HG02678 (cell line): ENCODE data around the gene REEP3.
"Not testable (repeated sequence)": the region's sequence is repeated elsewhere in the genome, so short reads cannot be mapped to it uniquely, and the experiment has no call there.

ENCODE experiments used
- ATAC-seq: cut with Tn5 transposase; IDR thresholded peaks from one replicate; pipeline ENCODE4 v1.9.1; 2021; ENCODE audit warnings: mild to moderate bottlenecking, moderate library complexity; ENCODE audit not compliant: unreplicated experiment

The REEP3 gene

DNA sequence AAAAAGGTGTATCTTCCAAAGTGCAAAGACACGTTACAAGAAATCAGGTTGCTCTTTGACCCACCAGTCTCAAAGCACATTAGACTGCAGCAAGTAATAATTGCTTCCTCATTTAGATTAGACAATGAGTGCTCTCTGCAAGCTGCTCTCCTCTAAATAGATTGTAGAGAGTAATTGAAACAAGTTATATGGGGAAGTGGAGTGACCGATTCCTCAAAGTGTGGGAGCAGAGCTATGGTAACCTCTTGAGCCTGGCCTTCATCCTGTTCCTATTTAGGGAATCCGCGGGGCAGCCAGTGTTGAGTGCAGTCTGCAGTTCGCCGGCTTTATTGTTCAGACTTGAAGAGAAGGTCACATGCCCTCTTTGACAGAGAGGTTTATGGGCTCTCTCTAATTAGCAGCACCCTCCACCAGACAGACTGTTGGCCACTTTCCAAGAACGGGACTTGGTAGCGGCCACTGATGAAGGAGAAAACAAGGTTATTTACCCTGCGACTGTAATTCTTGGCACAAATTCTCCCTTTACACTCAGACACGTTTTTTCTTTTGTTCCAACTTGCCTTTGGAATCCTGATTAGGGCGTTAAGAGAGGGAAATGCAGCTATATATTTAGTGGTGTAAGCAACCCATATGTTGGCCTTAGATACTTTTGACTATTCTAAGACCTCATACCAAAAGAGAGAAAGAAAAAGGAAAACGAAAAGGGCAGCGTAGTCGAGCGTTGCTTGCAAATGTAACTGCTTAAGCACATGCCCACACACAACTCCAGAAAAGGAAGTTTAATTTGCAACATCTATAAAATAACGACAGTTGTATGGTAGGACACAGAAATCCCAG lies 107.5 kb downstream of the REEP3 start:
- peak; percentile 31 for ATAC-seq

DNA sequence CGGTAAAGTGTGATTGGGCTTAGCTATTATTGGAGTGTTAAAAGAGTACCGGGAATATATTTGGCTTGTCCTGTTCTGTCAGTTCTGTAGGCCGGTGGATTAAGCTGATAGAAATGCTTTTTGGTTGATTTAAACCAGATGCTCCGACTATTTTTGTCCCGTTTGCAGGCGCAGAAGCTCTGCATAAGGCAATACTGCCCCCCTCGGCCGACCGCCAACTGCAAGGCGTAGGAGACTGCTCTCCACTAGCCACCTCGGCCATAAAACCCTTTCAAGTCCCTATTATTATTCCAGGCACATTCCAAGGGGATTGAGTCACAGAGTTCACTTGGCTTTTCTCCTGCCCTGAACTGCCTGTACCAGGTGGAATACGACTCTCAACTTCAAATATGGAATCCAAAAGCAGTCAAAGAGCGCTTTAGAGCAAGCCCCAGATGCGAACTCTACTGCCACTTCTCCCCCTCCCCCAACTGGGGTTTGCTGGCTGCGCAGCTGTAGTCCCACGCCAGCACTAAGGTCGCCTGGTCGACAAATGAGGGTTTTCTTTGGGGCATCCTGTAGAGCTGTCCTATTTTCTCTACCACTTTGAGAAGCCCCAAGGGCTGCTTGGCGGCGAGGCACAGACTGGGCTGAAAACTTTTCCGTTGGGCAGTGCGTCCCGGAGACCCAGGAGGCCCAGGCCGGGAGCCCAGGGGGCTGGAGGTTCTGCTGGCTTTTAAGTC lies 108.3 kb downstream of the REEP3 start:
- peak; percentile 51 for ATAC-seq

DNA sequence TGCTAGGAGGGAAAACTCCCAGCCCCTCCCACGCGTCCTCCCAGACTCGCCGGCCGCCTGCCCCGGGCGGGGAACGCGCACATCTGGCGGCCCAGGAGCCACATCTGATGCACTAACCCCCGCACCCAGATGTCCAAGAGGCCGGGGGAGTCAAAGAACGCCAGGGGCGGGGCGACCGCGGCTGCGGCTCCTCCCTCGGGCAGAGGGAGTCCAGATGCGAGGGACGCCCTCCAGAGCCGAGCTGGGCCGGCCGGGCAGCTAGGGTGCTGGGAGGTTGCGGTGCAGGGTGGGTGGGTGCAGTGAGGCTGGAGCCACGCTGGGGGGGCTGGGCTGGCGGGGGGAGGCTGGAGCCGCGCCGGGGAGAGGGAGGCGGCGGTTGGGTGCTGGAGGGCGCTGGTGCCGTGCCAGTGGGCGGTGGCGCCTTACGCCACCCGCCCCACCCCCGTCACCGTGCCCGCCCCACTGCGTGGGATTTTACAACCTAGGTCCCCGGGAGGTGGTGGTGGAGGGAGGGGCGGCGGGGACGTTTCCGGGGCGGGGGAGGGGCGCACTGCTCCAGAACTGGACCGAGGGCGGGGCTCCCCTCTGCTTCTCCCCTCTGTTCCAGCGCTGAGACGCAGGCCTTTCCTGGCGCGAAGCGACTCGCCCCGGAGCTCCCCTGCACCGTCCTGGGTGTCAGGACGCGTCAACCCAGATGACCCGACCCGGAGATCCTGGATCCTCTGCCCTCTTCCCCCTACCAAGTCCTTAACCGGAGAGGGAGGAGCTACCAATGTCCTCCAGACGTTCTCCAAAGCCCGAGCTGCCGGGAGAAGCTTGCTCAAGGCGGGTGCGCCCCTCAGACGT lies 109.1 kb downstream of the REEP3 start:
- ATAC-seq = peak; percentile 65

DNA sequence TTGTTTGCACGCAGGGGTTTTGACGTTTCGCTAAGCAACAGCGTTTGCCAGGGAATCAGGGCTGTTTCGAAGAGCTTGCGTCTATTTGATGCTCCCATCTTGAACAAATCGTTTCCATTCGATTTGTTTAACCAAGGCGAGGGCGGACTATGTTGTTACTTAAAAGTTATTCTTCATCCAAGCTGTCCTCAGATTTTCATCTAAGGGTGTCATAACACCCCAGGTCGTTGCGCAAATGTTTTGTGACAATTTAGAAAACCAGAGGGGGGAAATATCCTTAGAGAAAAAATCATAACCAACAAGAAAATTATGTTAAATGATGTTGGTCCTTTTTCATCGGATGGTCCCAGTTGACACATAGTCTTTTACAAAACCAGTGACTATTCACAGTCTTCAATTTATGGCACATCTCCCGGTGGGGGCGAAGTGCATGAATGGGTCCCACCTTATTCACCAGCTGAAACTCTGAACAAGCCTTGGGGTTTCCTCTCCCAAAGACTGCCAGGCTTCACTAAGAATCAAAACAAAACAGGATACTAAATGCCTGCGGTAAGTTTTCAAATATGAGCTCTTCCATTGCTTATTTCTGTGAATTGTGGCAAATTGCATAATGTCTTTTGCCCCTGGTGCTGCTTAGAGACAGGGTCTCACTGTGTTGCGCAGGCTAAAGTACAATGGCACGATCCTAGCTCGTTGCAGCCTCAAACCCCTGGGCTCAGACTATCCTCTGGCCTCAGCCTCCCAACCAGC lies 109.9 kb downstream of the REEP3 start:
- no peak for ATAC-seq

DNA sequence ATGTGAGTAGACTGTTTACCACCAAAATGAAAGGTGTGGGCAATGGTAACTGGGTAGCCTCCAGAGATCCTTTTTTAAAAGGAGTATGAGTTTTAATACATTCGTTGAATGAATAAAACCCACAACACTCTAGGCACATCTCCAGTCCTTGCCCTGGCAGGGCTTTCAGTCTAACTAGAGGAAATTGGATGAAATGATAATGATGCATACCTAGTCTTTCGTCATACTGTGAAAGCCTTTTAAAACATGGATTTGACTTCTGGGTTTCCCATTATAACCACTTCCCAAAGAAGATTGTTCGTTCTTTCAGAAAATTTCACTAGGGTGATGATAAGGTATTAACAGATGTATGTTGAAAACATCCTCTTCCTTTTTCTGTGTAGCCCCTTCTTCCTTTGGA lies 110.8 kb downstream of the REEP3 start:
- ATAC-seq = no peak

DNA sequence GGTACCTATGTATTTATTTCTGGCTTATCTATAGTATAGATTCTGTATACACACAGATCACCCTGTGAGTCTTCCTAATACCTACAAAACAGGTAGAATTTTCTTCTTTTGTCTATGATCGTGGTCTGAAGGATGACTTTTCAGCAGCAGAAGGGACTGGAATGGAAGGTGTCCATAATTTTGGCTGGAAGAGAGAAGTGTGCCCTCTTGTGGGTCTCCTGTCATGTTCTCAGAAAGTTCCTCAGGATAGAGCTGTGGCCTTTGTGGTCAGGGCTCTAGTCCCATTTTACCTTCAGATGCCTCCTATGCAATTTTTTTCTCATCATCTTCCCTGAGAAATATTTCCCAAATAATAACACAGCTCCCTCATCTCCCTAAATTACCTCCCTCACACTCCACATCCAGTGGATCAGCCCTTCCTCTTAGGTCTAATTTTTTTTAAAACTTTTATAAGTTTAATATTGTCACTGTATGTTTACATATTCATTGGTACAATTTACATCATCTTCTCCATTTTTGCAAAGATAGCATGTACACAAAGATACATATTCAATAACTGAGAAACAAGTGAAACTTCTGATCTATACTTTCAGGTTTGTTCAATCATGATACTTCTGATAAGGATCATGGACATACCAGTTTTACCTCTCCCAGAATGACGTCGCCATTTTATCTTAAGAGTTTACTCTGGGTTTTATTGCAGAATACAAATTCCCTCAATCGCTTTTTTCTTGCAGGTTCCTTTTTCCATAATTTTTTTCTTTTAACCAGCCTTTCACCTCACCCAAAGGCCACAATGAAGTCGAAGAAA lies 112.7 kb downstream of the REEP3 start:
- ATAC-seq = no peak

DNA sequence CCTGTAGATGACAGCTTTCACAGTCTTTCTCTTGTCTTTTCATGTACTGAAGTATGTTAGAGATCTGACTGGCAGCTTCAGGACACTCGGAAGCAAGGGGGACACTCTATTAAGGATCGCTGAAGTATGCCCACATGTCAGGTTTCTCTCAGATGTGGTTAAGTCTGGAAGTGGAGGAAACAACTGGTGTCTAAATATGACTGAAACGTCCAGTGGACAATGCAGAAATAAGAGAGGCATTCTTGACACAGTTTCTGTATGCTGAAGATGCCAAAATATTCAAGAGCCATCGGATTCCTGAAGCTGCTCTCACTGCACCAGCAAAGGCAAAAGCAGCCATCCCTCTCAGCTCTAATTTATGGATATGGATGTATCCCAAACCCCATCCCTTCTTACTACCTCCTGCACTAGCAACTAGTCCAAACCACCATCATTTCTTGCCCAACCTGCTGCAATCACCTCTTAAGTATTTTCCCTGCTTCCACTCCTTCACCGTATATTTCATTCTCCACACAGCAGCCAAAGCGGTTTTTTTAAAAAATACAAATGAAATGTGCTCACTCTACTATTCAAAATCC lies 113.4 kb downstream of the REEP3 start:
- no peak for ATAC-seq

DNA sequence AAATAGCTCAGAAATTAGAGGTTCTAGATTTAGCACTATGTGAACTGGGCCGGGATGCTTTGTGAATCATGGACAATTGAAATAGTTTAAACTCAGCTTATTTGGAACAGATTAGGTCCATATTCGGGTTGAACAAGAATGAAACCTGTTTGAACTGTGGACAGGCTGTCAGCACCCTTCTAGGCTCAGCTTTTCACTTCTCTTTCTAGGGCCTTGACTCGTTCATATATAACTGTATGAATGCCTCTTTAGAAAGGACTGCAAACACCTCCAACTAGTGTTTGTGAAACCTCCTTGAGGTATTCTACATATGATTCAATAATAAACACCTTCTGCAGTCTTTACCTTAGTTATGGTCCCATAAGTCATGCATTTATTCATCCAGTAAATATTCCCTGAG lies 115.6 kb downstream of the REEP3 start:
- ATAC-seq = no peak

DNA sequence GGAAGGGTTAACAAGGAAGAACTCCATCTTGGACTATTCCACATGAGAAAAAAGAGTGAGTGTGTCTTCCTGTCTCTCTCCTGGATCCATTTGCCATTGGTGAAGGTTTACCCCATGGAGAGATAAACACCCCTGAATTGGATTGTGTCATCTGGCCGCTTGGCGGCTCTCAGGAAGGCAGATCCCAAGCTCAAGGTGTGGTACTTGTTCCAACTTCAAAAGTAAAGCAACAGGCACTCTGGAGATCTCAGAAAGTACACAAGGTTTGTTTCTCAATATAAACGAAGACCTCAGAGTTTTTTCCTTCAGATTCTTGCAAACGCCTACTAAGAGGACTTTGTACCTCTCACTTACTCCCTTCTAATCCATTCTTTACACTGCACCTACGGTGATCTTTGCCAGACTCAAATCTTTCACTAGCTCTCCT lies 116.7 kb downstream of the REEP3 start:
- ATAC-seq = no peak

DNA sequence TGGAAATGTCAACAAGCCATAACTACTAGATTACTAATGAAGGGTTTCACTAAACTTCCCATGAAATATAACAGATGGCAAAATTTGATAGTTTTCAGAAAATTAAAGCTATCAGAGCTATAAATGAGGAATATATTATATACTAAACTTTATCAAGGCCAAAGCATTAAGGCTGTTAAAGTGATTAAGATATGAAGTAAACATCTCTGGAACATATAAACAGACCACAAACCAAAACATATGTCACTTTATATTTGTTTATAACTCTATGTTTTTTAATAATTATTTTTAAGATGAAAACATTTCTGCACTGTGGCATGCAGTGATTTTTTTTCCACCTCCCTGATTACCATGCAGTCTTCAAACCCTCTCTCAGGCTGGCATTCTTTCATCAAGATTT lies 120.2 kb downstream of the REEP3 start:
- ATAC-seq = no peak

DNA sequence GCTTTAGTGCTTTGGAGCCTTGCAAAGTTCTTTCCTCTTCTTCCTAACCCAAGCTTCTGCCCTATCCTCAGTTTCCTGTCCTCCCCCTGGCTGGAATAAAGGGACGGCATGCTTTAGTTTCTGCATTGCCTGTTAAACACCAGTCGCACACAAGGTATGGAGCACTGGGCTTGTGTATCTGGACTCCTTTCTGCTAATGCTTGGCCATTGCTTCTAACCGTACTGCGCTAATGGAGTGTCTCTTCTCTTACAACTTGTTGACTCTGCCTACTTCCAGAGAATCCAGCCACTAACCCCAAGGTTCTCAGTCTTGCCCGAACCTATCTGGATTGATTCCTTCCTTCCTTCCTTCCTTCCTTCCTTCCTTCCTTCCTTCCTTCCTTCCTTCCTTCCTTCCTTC lies 120.6 kb downstream of the REEP3 start:
- no peak for ATAC-seq

DNA sequence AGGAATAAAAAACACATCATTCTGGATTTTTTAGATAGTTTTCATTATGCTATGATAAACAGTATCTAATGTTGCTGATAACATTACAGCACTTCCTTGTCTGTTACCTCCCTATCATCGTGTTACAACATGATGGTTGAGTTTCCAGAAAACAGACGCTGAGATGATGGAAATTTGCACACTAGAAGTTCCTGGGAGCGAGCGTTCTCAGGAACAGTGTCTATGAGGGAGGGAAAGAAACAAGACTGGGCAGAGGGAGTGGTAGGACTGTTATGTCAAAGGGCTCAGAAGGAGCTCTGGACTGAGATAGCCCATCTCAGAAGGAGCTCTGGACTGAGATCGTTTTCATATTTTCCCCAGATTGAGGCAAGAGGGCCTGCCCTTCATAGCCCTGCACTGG lies 121.6 kb downstream of the REEP3 start:
- no peak for ATAC-seq

DNA sequence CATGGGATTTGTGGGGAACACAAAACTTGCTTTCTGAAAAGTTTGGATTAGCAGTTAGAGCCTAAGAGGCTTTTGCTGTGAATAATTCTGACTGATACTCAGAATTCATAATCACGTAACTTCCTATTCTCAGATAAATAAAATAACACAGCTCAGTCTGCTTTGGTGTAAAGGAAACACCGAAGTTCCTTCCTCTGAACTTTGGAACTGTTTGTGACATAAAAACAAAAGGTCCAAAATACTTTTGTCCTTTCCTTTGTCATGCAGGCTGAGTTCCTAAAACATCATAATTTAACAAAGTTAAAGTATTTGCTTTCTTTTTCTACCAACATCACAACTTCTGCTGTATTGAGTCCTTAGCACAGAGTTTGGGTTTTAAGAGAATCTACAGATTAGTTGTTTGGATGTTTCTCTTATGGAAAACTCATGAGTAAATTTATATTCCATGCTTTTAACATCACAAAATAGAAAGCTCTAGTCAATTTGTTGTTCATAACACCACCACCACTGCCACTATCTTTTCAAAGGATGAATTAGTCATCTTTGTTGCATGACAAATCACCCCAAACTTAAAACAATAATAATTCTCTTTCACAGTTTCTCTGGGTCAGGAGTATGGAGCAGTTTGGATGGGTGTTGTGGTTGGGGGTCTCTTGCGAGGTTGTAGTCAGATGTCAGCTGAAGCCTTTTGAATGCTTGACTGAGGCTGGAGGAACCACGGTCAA lies 123.4 kb downstream of the REEP3 start:
- no peak for ATAC-seq

DNA sequence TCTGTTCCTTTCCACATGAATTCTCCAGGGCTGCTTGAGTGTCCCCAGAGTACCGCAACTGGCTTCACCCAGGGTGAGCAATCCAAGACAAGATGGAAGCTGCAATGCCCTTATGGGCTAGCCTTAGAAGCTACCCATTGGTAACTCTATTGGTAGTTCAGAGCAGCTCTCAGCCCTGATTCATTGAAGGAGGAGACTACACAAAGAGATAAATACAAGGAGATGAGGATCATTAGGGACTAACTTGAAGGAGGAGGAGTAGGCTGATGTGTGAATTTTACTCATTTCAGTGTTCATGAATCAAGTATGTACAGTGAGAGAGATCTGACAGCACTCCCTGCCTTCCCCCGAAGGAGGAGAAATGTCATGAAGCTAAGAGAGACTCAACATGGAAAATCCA lies 124.0 kb downstream of the REEP3 start:
- ATAC-seq = no peak

DNA sequence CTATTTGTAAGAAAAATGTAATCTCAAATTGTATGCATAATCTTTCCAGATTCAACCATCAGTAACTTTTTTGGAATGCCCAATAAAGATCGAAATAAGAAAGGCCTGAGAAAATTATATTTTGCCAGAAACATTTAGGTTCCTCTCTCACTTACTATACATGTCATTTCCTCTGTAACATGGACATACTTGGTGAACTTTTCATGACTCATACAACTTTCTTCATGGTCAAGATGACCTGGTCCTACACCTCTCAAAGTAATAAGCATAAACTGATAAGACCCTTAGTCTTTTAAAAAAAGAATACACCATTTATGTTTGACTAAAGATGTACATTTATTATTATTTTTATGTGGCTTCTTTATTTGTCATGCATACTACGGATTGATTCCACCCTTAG lies 125.3 kb downstream of the REEP3 start:
- ATAC-seq = no peak

DNA sequence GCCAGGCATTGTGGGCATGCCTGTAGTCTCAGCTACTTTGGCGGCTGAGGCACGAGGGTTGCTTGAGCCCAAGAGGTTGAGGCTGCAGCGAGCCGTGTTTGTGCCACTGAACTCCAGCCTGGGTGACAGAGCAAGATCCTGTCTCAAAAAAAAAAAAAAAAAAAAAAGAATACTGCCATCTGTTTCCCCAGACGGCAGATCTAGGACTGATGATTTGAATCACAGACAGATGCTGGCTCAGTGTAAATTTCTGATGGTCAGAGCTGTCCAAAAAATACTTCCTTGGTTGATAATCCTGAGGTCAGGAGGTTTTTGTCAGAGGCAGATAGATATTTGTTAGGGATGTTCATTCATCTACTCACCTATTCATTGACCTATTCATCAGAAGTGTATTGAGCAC lies 130.7 kb downstream of the REEP3 start:
- ATAC-seq = no peak

DNA sequence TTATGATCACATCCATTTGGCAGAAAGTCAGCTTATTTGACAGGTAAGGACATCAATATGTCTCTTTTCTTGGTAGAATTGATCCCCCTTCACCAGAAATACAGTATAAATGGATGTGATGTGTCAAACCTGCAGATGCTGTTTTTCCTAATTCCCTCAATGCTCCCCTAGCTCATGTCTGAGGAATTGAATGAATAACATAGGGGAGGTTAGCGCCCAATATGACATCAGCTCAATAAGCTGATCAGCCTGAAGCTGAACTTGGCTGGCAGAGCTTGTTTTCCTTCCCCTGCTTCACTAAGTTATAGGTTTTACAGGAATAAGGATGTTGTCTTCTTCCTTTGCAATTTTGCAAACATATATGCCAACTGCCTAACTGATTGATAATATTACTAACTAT lies 132.5 kb downstream of the REEP3 start:
- no peak for ATAC-seq

DNA sequence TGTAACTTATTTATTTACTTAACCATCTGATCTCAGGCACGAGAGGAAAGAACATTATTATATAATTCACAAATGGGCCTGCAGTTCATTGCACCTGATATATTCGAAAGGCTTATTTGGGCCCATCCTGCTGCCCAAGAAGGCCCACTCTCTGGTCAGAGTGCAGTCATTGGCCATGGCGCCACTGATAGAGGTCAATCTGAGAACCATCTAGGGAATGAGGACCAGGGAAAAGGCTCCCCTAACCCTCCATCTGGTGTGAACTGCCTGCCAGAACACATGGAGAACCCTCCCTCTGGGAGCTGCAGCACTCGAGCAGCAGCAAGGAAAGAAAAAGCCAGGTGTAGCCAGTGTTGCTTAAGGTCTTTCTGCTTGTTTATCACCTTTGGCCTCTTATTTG lies 136.6 kb downstream of the REEP3 start:
- ATAC-seq = no peak

DNA sequence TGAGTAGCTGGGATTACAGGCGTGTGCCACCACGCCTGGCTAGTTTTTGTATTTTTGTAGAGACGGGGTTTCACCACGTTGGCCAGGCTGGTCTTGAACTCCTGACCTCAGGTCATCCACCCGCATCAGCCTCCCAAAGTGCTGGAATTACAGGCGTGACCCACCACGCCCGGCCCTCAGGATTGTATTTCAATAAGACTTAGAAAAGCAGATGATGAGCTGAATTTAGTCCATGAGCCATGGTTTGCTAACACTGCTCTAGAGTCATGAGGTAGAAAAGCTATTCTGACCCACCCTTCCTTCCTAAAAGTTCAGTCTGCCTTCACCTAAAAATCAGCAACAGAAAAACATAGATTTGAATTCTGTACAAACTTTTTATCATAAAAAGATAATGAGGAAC lies 139.7 kb downstream of the REEP3 start:
- ATAC-seq = not testable (repeated sequence)
